ENCODE data around the gene DYNC1LI1.

DYNC1LI1 gene

GRCh38 chr3:32575451-32576113, 4.9 kb upstream of the DYNC1LI1 start:
- no peak for TF ChIP-seq CTCF (IDR thresholded peaks at IDR 0.05; ENCODE audit: low read length, missing control alignments)
- H3K4me3 ChIP-seq (replicated peaks; ENCODE audit: low read depth, low read length), result no peak overlapping the region
- peak; percentile 22 for DNase-seq (ENCODE audit: low read depth)

- peak overlapping the region; percentile 87 for H3K4me3 ChIP-seq (replicated peaks; ENCODE audit: low read depth, low read length)
- no peak for TF ChIP-seq CTCF (IDR thresholded peaks at IDR 0.05; ENCODE audit: low read length, missing control alignments)
- no peak for DNase-seq (ENCODE audit: low read depth)
Measured at GRCh38 chr3:32571192-32571485, 481 bp upstream of the DYNC1LI1 start.

- TF ChIP-seq CTCF (IDR thresholded peaks at IDR 0.05; ENCODE audit: low read length, missing control alignments), result no peak
- peak; percentile 43 for DNase-seq (ENCODE audit: low read depth)
- H3K4me3 ChIP-seq (replicated peaks; ENCODE audit: low read depth, low read length), result peak overlapping the region; percentile 87
Measured at GRCh38 chr3:32569540-32570420, 878 bp downstream of the DYNC1LI1 start.

GRCh38 chr3:32568953-32569352, 1.7 kb downstream of the DYNC1LI1 start:
- no peak for TF ChIP-seq CTCF (IDR thresholded peaks at IDR 0.05; ENCODE audit: low read length, missing control alignments)
- H3K4me3 ChIP-seq (replicated peaks; ENCODE audit: low read depth, low read length), result peak overlapping the region; percentile 87
- no peak for DNase-seq (ENCODE audit: low read depth)

- no peak for TF ChIP-seq CTCF (IDR thresholded peaks at IDR 0.05; ENCODE audit: low read length, missing control alignments)
- DNase-seq (ENCODE audit: low read depth), result peak; percentile 33
- H3K4me3 ChIP-seq (replicated peaks; ENCODE audit: low read depth, low read length), result no peak overlapping the region
Measured at GRCh38 chr3:32564195-32564594, 6.5 kb downstream of the DYNC1LI1 start.

GRCh38 chr3:32562640-32563039, 8.0 kb downstream of the DYNC1LI1 start:
- no peak for DNase-seq (ENCODE audit: low read depth)
- H3K4me3 ChIP-seq (replicated peaks; ENCODE audit: low read depth, low read length), result no peak overlapping the region
- no peak for TF ChIP-seq CTCF (IDR thresholded peaks at IDR 0.05; ENCODE audit: low read length, missing control alignments)

Measured in fibroblast of pulmonary artery (primary cell).